Head of caudate nucleus (tissue), 42 donors: Measurements from ENCODE around the gene CEP76.
"Not testable (repeated sequence)": the region's sequence is repeated elsewhere in the genome, so short reads cannot be mapped to it uniquely, and the experiment has no call there.

Experiments
- DNase-seq, 42 donors: peaks; one replicate each; pipeline versions ENCODE4 v3.0.0 to v3.0.0-alpha.2; 2020 to 2021; ENCODE audit warnings: mixed read lengths in 7 of 42
- intact Hi-C: fragments of 100-400 bp; cut with DNase I; formaldehyde crosslinking; loops from one replicate; pipeline ENCODE4 v1.15.0; 2022

CEP76 gene

GRCh38 chr18:12654971-12655370, 47.6 kb downstream of the CEP76 start:
- intact Hi-C loops = loop anchor here (5.0 kb wide), 3 partner anchors 47 to 248 kb away; partner anchors contain the start of genes CEP76, PRELID3A and PSMG2
- DNase-seq = no peak

GRCh38 chr18:12652861-12653401, 49.6 kb downstream of the CEP76 start:
- no peak for DNase-seq
- intact Hi-C loops = no loop called here

DNA sequence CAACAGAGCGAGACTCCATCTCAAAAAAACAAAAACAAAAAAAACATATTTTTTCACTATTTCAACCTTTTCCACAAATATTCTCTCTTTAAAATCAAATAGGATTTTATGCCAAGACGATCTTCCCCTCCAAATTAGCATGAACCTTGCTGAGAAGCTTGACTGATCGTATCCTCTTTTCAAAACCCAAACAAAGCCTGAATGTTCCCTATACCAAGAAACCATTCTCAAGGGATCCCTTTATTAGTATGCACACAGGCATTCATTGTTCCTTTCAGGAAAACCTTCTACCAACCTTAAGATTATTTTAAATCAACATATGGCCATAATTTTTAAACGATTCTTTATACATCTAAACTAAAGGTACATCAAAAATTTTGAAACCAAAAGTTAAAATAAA, 50.9 kb downstream of the CEP76 start:
- intact Hi-C loops = no loop called here
- DNase-seq = no peak

DNA sequence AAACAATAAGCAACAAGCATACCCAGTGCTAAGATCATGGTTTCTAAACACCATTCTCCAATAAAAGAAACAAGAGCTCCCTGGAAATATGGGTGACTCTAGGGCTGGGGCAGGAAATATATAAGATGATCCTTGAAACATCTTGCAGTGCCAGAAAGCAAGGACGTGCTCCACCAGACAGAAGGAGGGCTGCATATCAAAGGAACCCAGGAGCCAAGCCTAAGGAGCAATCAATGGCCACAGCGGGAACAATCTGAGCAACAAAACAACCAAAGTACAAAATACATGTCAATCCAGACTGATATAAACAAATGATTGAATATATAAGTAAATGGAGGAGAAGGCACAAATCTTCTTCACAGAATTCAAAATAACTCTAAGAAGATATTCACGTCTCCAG, 54.8 kb downstream of the CEP76 start:
- intact Hi-C loops = loop anchor here (10.0 kb wide), 1 partner anchor 93 kb away; no protein-coding TSS in a partner anchor
- no peak for DNase-seq

DNA sequence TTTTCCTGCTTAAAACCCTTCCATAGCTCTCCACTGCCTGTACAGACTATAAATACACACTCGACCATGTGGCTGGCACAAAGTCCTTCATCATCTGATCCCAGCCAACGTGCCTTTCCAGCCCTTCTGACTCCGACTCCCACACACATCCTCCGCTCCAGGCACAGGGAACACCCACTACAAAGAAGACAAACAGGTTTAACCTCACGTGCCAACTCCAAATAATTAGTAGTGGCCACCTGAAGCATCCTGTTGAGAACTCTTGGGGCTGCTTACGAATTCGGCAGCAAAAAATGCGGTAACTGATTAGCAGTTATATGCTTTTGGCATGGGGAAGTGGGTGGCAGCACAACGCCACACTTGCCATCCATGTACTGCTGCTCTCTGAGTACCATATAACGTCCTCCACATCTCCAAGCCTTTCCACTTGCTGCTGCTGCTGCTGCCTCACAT, 56.7 kb downstream of the CEP76 start:
- intact Hi-C loops = loop anchor here (10.0 kb wide), 1 partner anchor 91 kb away; no protein-coding TSS in a partner anchor
- peak in 21 of 42 donors; percentile 23 to 82 (median 36) for DNase-seq

DNA sequence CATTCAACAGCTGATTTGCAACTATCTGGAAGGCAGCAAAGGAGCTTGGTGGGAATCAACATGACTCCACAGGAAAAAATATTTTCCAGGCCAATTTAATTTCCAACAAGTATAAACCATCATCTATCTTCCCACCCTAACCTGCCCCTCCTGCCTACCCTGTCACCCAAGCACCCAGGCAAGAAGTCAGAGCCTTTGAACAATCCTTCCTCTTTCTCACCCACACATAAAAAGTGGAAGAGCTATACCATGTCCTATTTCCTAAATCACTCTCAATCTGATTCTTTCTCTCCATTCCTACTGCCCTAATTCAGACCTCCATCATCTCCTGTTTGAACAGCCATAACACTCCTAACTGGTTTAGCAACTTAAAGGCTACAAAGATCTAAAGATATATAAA, 57.3 kb downstream of the CEP76 start:
- intact Hi-C loops = loop anchor here (10.0 kb wide), 1 partner anchor 90 kb away; no protein-coding TSS in a partner anchor
- no peak for DNase-seq

DNA sequence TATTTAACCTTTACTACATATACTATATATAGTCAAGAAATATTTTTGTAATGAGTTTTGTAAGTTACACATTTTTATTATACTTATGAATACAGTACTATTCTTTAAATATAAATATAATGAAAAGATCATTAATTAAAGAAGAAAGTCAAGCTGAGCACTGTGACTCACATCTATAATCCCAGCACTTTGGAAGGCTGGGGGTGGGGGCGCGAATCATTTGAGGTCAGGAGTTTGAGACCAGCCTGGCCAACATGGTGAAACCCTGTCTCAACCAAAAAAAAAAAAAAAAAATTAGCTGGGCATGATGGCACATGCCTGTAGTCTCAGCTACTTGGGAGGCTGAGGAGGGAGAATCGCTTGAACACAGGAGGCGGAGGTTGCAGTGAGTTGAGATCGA, 58.8 kb downstream of the CEP76 start:
- intact Hi-C loops = loop anchor here (10.0 kb wide), 1 partner anchor 89 kb away; no protein-coding TSS in a partner anchor
- not testable (repeated sequence) for DNase-seq

DNA sequence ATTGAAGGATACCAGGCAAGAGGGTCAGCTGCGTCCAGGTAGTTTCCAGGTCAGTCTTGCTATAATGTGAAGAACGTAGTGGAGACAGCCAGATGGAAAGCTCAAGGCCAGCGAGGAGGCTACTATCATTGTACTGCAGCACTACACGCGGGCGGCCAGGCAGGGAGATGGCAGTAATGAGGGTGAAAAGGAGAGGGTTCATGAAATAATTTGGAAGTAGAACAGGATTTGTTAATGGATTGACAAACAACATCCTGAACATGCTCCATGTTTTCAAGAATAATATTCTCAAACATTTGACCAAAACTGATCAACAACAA, 61.7 kb downstream of the CEP76 start:
- intact Hi-C loops = loop anchor here (10.0 kb wide), 1 partner anchor 86 kb away; no protein-coding TSS in a partner anchor
- no peak for DNase-seq

DNA sequence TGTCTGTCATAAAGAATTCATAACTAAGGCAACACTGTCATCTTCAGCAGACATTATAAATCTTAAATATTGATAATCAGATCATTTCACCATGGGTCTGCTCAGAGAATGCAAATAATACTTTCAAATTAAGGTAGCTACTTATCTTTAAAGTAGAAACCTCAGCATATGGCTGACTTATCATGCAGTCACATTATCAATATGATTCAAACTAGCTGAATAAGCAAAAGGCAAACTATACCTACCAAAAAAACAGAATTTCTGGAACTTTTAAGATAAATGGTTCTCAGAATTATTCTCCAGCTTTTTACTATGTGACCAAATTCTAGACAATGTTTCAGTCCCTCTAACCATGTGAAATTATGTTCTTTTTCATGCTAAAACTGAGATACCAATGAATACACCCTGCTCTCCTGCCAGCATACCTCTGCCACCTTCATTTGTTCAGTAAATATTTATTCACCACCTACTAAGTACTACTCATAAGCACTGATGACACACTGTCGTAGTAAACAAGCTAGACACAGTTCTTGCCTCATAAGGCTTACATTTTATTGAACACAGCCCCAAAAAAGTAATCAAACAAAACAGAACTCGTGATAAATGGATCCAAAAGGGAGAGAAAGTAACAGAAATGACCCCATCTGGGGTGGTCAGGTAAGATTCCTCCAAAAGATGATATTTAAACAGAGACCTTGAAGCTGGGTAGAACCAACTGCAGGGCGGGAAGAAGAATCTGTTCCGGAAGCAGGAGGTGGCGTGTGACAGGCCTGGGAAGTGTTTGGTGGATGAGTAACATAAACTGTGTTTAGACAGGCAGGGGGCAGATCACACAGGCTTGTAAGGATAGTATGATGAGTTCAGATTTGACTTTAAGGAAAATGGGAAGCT, 62.3 kb downstream of the CEP76 start:
- intact Hi-C loops = loop anchor here (10.0 kb wide), 1 partner anchor 85 kb away; no protein-coding TSS in a partner anchor
- DNase-seq = no peak

DNA sequence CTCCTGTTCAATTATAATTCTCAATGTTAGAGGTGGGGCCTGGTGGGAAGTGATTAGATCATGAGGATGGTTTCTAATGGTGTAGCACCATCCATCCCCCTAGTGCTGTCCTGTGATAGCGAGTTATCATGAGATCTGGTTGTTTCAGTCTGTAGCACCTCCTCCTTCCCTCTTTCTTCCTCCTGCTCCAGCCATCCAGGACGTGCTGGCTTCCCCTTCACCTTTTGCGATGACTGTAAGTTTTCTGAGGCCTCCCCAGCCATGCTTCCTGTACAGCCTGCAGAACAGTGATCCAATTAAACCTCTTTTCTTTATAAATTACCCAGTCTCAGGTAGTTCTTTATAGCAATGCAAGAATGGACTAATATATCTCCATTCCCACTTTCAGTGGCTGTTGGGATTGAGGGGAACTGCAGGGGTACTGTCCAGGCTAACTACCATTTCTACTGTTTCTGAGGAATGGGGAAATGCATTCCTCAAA, 63.8 kb downstream of the CEP76 start:
- DNase-seq = no peak
- intact Hi-C loops = no loop called here

DNA sequence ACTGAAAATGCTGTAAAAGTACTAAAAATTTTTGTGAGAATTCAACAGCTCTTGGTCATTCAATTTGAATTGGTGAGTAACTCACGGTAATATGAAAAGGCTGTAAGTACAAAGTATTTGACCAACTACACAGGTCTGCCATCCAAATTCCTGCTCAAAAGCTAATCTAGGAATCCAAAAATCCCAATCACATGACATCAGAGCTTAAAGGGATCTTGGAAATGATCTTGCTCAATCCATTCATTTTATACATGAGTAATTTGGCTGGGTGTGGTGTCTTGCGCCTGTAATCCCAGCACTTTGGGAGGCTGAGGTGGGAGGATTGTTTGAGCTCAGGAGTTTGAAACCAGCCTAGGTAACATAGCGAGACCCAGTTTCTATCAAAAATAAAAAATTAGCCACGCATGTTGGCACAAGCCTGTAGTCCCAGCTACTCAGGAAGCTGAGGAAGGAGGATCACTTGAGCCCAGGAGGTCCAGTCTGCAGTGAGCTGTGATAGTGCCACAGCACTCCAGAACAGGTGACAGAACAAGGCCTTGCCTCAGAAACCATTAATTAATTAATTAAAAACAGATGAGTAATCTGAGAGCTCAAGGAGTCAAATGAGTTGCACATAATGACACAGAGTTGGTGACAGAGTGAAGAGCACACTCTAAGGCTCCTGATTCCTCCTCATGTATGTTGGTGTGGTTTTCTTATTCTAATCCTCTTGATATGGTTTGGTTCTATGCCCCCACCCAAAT, 64.5 kb downstream of the CEP76 start:
- DNase-seq = no peak
- intact Hi-C loops = no loop called here

DNA sequence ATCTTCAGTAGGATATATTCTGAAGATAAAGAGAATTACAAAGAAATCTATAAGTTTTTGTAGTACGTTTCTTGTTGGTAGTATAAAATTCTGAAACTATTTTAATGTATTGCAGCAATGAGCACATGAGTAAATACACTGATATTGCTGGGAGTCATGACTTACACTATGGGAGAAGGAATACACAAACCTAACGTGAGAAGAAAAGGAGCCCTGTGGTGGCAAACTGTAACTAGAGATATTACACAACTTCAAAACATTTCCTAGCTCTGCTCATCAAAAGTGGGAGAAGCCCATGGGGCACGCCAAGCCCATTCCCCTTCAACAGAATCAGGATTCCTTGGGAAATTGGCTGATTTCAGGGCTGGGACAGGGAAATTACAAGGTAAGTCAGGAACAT, 65.1 kb downstream of the CEP76 start:
- DNase-seq = no peak
- intact Hi-C loops = no loop called here

- intact Hi-C loops = no loop called here
- no peak for DNase-seq
Observed at GRCh38 chr18:12631831-12632477, 70.6 kb downstream of the CEP76 start.

DNA sequence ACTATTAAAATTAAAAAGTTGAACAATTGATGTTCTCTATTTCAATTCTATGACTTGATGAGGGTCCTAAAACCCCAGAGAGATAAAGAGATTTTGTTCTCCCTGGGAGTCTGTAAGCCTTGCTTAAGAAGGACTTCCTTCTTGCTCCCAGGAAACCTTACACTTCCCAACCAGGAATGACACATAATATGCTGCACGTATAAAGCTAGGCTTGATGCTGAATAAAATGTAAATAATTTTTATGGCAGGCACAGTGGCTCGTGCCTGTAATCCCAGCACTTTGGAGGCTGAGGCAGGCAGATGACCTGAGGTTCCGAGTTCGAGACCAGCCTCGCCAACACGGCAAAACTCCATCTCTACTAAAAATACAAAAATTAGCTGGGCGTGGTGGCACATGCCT, 72.4 kb downstream of the CEP76 start:
- no peak for DNase-seq
- intact Hi-C loops = no loop called here

DNA sequence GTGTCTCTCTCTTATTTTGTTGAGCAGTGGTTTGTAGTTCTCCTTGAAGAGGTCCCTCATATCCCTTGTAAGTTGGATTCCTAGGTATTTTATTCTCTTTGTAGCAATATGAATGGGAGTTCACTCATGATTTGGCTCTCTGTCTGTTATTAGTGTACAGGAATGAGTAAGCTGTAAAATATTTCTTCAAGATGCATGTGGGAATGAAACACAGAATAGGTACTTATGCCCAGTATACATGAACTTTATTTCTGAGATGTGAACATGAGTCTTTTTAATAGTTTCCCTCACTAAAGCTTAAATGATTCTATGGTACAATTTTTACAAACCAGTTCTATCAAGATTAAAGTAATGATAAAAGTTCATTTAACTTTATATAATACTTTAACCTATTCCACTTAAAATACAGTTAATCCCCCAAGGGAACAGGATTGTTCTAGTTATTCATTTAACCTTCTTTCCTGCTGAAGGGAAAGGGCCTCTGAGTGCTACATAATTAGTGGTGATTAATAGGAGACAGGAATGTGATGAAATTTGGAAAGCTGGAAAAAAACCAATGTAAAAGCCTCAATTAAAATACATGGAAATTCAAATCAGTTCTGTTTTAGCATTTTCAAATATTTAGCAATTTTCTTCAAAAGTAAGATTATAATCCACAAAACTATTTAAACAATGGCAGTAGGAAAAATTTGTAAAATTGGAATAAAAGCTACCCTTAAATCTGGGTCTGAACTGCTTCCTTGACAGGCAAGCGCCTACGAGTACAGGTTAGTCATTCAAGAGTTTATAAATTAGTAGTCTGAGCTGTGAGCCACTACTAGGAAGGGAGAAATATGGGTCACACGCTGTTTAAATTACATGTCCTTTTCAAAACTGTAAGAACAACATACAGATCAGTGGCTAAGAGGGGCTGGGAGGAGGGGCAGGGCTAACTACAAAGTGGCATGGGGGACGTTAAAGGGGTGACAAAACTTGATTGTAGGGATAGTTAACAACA, 73.5 kb downstream of the CEP76 start:
- peak in 5 of 42 donors; percentile 3 to 56 (median 29) for DNase-seq
- intact Hi-C loops = no loop called here

DNA sequence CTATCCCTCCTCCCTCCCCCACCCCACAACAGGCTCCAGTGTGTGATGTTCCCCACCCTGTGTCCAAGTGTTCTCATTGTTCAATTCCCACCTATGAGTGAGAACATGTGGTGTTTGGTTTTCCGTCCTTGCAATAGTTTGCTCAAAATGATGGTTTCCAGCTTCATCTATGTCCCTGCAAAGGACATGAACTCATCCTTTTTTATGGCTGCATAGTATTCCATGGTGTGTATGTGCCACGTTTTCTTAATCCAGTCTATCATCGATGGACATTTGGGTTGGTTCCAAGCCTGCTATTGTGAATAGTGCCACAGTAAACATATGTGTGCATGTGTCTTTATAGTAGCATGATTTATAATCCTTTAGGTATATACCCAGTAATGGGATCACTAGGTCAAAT, 75.3 kb downstream of the CEP76 start:
- DNase-seq, intact Hi-C loops: not testable (repeated sequence)

DNA sequence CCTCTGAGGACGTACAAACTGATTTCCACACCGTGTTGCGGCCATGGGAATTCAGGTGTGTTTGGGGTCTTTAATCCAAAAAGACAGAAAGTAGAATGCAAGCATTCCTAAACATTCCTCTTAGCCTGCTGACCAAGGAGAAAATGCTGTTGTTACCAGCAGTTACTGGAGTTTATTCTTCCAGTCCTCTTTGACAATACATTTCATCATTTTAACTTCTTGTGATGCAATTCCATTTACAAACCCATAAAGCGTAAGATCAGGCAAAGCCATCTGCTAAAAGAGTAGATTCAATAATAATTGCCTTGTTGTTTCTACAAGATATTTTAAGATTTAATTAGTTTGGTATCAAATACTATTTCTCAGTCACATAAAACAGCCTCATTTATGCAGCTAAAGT, 77.3 kb downstream of the CEP76 start:
- intact Hi-C loops = no loop called here
- DNase-seq = no peak
